ENCODE results near the gene CD8A.

CD8A gene

GRCh38 chr2:86772611-86773010 is 18.1 kb downstream of the CD8A start:
- Histone ChIP-seq H3K79me2 (ENCODE audit: control insufficient read depth, insufficient read depth, low read length) (no peaks in the 10 kb centered on the region), H3K79me1 (ENCODE audit: low read length) (no peaks in the 10 kb centered on the region)

GRCh38 chr2:86770816-86771301 is 19.9 kb downstream of the CD8A start:
- Histone ChIP-seq H3K4me1 (ENCODE audit: control insufficient read depth, low read depth, low read length) (no peaks in the 10 kb centered on the region), H3K4me3 (ENCODE audit: low read length) (no peak overlapping the region), H3K36me3 (ENCODE audit: control insufficient read depth, insufficient read depth, low read length) (no peaks in the 10 kb centered on the region), H3K18ac (ENCODE audit: low read length) (no peak overlapping the region), H3K56ac (ENCODE audit: low read length) (no peak overlapping the region), H2BK15ac (replicated peaks; ENCODE audit: low read depth) (no peak overlapping the region), H2BK5ac (ENCODE audit: low read length) (no peak overlapping the region), H3K27me3 (ENCODE audit: insufficient read depth, low read length, poor library complexity) (no peaks in the 10 kb centered on the region), H3K79me1 (ENCODE audit: low read length) (no peaks in the 10 kb centered on the region), H3K23ac (ENCODE audit: low read length) (no peak overlapping the region), H4K8ac (ENCODE audit: low read depth, low read length) (no peak overlapping the region), H4K5ac (ENCODE audit: low read length) (no peak overlapping the region), H3K27ac (ENCODE audit: low read depth, low read length) (no peak overlapping the region), H3K79me2 (ENCODE audit: control insufficient read depth, insufficient read depth, low read length) (no peaks in the 10 kb centered on the region), H3K4me2 (ENCODE audit: low read length) (no peak overlapping the region), H2AK5ac (ENCODE audit: low read length) (no peak overlapping the region), H3K4ac (ENCODE audit: low read depth, low read length) (no peak overlapping the region), H3K9ac (ENCODE audit: low read length) (no peak overlapping the region), H2BK120ac (ENCODE audit: low read depth, low read length) (no peak overlapping the region)
- DNase-seq = no peak
- WGBS (ENCODE audit: extremely low coverage, insufficient coverage, low lambda C conversion rate) = no CpG with 5 or more reads among the region's 6 CpGs

More at GRCh38 chr2:86772611-86773010, 18.1 kb downstream of the CD8A start:
- Histone ChIP-seq H3K9ac (ENCODE audit: low read length) (no peak overlapping the region), H3K23ac (ENCODE audit: low read length) (no peak overlapping the region), H3K56ac (ENCODE audit: low read length) (no peak overlapping the region), H3K27ac (ENCODE audit: low read depth, low read length) (no peak overlapping the region), H2BK15ac (replicated peaks; ENCODE audit: low read depth) (no peak overlapping the region), H2BK120ac (ENCODE audit: low read depth, low read length) (no peak overlapping the region), H4K8ac (ENCODE audit: low read depth, low read length) (no peak overlapping the region), H3K18ac (ENCODE audit: low read length) (no peak overlapping the region), H3K27me3 (ENCODE audit: insufficient read depth, low read length, poor library complexity) (no peaks in the 10 kb centered on the region), H3K4ac (ENCODE audit: low read depth, low read length) (no peak overlapping the region), H3K4me3 (ENCODE audit: low read length) (no peak overlapping the region), H2BK5ac (ENCODE audit: low read length) (no peak overlapping the region), H3K4me2 (ENCODE audit: low read length) (no peak overlapping the region), H4K5ac (ENCODE audit: low read length) (no peak overlapping the region), H2AK5ac (ENCODE audit: low read length) (no peak overlapping the region), H3K4me1 (ENCODE audit: control insufficient read depth, low read depth, low read length) (no peaks in the 10 kb centered on the region), H3K36me3 (ENCODE audit: control insufficient read depth, insufficient read depth, low read length) (no peaks in the 10 kb centered on the region)
- no peak for DNase-seq
- no CpG with 5 or more reads among the region's 5 CpGs for WGBS (ENCODE audit: extremely low coverage, insufficient coverage, low lambda C conversion rate)

GRCh38 chr2:86769838-86770237 is 20.9 kb downstream of the CD8A start:
- H3K36me3 ChIP-seq (ENCODE audit: control insufficient read depth, insufficient read depth, low read length) = no peaks in the 10 kb centered on the region
- H2BK120ac ChIP-seq (ENCODE audit: low read depth, low read length) = no peak overlapping the region
- H3K79me2 ChIP-seq (ENCODE audit: control insufficient read depth, insufficient read depth, low read length) = no peaks in the 10 kb centered on the region
- no peak overlapping the region for H3K4ac ChIP-seq (ENCODE audit: low read depth, low read length)
- no peak overlapping the region for H4K8ac ChIP-seq (ENCODE audit: low read depth, low read length)
- H2BK15ac ChIP-seq (replicated peaks; ENCODE audit: low read depth) = no peak overlapping the region
- peaks cover 1% of the 10 kb centered on the region for H3K79me1 ChIP-seq (ENCODE audit: low read length)
- no peak overlapping the region for H3K56ac ChIP-seq (ENCODE audit: low read length)
- H4K5ac ChIP-seq (ENCODE audit: low read length) = no peak overlapping the region
- H3K23ac ChIP-seq (ENCODE audit: low read length) = no peak overlapping the region
- DNase-seq = no peak
- no peak overlapping the region for H3K4me3 ChIP-seq (ENCODE audit: low read length)
- no CpG with 5 or more reads among the region's 4 CpGs for WGBS (ENCODE audit: extremely low coverage, insufficient coverage, low lambda C conversion rate)
- H2BK5ac ChIP-seq (ENCODE audit: low read length) = no peak overlapping the region
- no peaks in the 10 kb centered on the region for H3K27me3 ChIP-seq (ENCODE audit: insufficient read depth, low read length, poor library complexity)
- H3K9ac ChIP-seq (ENCODE audit: low read length) = no peak overlapping the region
- H3K4me1 ChIP-seq (ENCODE audit: control insufficient read depth, low read depth, low read length) = no peaks in the 10 kb centered on the region
- no peak overlapping the region for H3K18ac ChIP-seq (ENCODE audit: low read length)
- H2AK5ac ChIP-seq (ENCODE audit: low read length) = no peak overlapping the region
- no peak overlapping the region for H3K4me2 ChIP-seq (ENCODE audit: low read length)
- H3K27ac ChIP-seq (ENCODE audit: low read depth, low read length) = no peak overlapping the region

GRCh38 chr2:86768189-86768949 is 22.3 kb downstream of the CD8A start:
- Histone ChIP-seq H3K79me1 (ENCODE audit: low read length) (peaks cover 1% of the 10 kb centered on the region), H4K5ac (ENCODE audit: low read length) (no peak overlapping the region), H3K4me1 (ENCODE audit: control insufficient read depth, low read depth, low read length) (no peaks in the 10 kb centered on the region), H3K4ac (ENCODE audit: low read depth, low read length) (no peak overlapping the region), H3K18ac (ENCODE audit: low read length) (no peak overlapping the region), H3K9ac (ENCODE audit: low read length) (no peak overlapping the region), H3K27me3 (ENCODE audit: insufficient read depth, low read length, poor library complexity) (no peaks in the 10 kb centered on the region), H2BK5ac (ENCODE audit: low read length) (no peak overlapping the region), H3K56ac (ENCODE audit: low read length) (no peak overlapping the region), H2BK120ac (ENCODE audit: low read depth, low read length) (no peak overlapping the region), H3K36me3 (ENCODE audit: control insufficient read depth, insufficient read depth, low read length) (no peaks in the 10 kb centered on the region), H2AK5ac (ENCODE audit: low read length) (no peak overlapping the region), H2BK15ac (replicated peaks; ENCODE audit: low read depth) (no peak overlapping the region), H3K79me2 (ENCODE audit: control insufficient read depth, insufficient read depth, low read length) (no peaks in the 10 kb centered on the region), H3K23ac (ENCODE audit: low read length) (no peak overlapping the region), H3K4me2 (ENCODE audit: low read length) (no peak overlapping the region), H3K4me3 (ENCODE audit: low read length) (no peak overlapping the region), H3K27ac (ENCODE audit: low read depth, low read length) (no peak overlapping the region), H4K8ac (ENCODE audit: low read depth, low read length) (no peak overlapping the region)
- no CpG with 5 or more reads among the region's 5 CpGs for WGBS (ENCODE audit: extremely low coverage, insufficient coverage, low lambda C conversion rate)
- DNase-seq = no peak

GRCh38 chr2:86765310-86765695 is 25.4 kb downstream of the CD8A start:
- no peaks in the 10 kb centered on the region for H3K4me1 ChIP-seq (ENCODE audit: control insufficient read depth, low read depth, low read length)
- no peak overlapping the region for H3K4me2 ChIP-seq (ENCODE audit: low read length)
- no peaks in the 10 kb centered on the region for H3K27me3 ChIP-seq (ENCODE audit: insufficient read depth, low read length, poor library complexity)
- WGBS (ENCODE audit: extremely low coverage, insufficient coverage, low lambda C conversion rate) = no CpG with 5 or more reads among the region's 1 CpG
- no peak overlapping the region for H2BK15ac ChIP-seq (replicated peaks; ENCODE audit: low read depth)
- no peak overlapping the region for H3K18ac ChIP-seq (ENCODE audit: low read length)
- H3K79me1 ChIP-seq (ENCODE audit: low read length) = peaks cover 1% of the 10 kb centered on the region
- H3K36me3 ChIP-seq (ENCODE audit: control insufficient read depth, insufficient read depth, low read length) = no peaks in the 10 kb centered on the region
- H3K27ac ChIP-seq (ENCODE audit: low read depth, low read length) = no peak overlapping the region
- H2BK120ac ChIP-seq (ENCODE audit: low read depth, low read length) = no peak overlapping the region
- no peak overlapping the region for H2AK5ac ChIP-seq (ENCODE audit: low read length)
- no peak overlapping the region for H3K56ac ChIP-seq (ENCODE audit: low read length)
- H3K23ac ChIP-seq (ENCODE audit: low read length) = no peak overlapping the region
- no peak overlapping the region for H3K4ac ChIP-seq (ENCODE audit: low read depth, low read length)
- no peak overlapping the region for H4K5ac ChIP-seq (ENCODE audit: low read length)
- H3K4me3 ChIP-seq (ENCODE audit: low read length) = no peak overlapping the region
- H4K8ac ChIP-seq (ENCODE audit: low read depth, low read length) = no peak overlapping the region
- no peak overlapping the region for H3K9ac ChIP-seq (ENCODE audit: low read length)
- H2BK5ac ChIP-seq (ENCODE audit: low read length) = no peak overlapping the region
- no peaks in the 10 kb centered on the region for H3K79me2 ChIP-seq (ENCODE audit: control insufficient read depth, insufficient read depth, low read length)
- DNase-seq = no peak

Measured in mesendoderm (in vitro differentiated cells).